H54 (cell line): ENCODE data around the gene ZNF333.

Experiments
- DNase-seq: peaks from one replicate; pipeline ENCODE4 v3.0.0; 2011; ENCODE audit warnings: low spot score, mixed read lengths; ENCODE audit not compliant: insufficient read length
- FAIRE-seq: peaks from 3 replicates; lab custom pipeline; 2011; peaks lifted over from hg19 to GRCh38; lab: Jason Lieb, UNC
- POLR2A ChIP-seq: IDR thresholded peaks from 2 replicates; pipeline ENCODE4 v1.6.1; 2011; ENCODE audit warnings: low read depth, mild to moderate bottlenecking, low read length

ZNF333 gene

DNA sequence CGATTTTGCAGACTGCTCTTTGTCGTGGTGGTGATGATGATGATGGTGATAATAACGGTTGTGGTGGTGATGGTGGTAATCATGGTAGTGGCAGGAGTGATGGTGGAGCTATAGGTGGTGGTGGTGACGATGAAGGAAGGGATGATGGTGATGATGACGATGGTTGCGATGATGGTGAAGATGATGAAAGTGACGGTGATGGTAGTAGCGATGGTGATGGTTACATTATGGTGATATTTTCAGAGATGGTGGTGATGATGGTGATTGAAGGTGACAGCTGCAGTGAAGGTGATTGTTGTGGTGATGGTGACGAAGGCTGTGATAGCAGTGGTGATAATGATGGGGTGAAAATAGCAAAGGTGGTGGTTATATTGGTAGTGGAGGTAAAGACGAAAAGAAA, 13.1 kb upstream of the ZNF333 start:
- no peak for DNase-seq
- FAIRE-seq = no peak
- no peak for TF ChIP-seq POLR2A

GRCh38 chr19:14677464-14677863, 12.4 kb upstream of the ZNF333 start:
- DNase-seq (no peak), FAIRE-seq (no peak)
- no peak for TF ChIP-seq POLR2A

DNA sequence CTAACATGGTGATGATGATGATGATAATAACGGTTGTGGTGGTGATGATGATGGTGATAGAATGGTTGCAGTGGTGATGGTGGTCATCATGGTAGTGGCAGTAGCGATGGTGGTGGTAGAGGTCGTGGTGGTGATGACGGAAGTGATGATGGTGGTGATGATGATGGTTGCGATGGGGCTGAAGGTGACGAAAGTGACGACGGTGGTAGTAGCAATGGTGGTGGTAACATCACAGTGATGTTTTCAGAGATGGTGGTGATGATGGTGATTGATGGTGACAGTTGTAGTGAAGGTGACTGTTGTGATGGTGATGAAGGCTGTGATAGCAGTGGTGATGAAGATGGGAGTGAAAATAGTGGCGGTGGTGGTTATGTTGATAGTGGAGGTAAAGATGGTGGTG, 11.6 kb upstream of the ZNF333 start:
- FAIRE-seq = no peak
- no peak for TF ChIP-seq POLR2A

GRCh38 chr19:14682084-14682483, 7.8 kb upstream of the ZNF333 start:
- TF ChIP-seq POLR2A = no peak
- no peak for DNase-seq
- no peak for FAIRE-seq

More for the DNA sequence above, 11.6 kb upstream of the ZNF333 start:
- no peak for DNase-seq

DNA sequence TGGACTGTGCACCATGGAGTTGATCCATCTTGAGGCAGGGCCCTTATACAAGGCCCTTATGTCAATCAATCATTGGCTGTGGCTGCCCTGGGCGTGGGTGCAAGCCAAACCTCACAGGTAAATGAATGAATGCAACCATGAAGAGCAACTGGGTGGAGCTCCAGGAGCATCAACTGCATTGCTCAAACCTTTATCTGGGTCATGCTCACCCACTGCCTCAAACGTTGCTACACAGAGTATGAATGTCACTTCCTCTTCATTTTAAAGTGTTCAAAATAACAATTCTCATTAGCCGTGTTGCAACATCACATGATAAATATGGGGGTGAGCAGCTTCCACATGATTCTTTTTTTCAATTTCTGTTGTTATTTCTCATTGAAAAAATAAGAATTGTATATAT, 6.4 kb upstream of the ZNF333 start:
- FAIRE-seq = no peak
- no peak for DNase-seq
- no peak for TF ChIP-seq POLR2A

DNA sequence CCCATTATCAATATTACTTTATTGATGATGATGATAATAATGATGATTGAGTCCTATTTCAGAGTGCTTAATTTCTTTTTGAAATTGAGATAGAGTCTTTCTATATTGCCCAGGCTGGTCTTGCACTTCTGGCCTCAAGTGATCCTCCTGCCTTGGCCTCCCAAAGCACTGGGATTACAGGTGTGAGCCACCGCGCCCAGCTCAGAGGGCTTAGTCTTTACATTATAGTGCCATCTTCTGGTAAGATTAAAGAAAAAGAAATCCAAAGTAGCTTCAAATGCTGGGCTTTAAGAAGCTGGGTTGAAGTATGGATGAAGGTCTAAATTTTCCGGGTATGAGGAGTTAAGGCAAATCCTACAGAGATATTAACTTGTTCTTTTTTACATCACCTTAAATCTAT, 3.4 kb upstream of the ZNF333 start:
- no peak for FAIRE-seq
- DNase-seq = no peak
- no peak for TF ChIP-seq POLR2A

DNA sequence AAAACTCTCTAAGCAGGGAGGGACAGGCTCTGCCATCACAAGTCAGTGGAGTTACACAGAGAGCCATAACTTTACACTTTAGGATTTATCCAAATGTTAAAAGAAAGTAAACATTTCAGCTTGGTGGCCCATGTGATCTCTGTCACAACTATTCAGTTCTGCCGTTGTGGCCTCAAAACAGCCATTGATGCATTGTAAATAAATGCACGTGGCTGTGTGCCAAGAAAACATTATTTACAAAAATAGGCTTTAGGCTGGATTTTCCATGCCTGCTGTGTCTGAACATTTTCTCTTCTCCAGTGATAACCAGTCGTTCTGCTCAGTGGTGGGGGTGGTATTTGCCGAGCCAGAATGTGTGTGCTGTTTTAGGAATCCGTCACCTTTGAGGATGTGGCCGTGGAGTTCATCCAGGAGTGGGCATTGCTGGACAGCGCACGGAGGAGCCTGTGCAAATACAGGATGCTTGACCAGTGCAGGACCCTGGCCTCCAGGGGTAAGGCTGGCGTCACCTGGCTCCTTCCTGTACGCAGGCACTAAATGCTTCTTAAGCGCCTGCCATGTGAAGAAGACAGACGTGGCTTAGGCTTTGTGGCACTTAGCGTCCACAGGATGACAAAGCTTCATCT, 4.9 kb downstream of the ZNF333 start:
- DNase-seq (no peak), FAIRE-seq (no peak)
- TF ChIP-seq POLR2A = no peak

GRCh38 chr19:14695471-14695870, 5.6 kb downstream of the ZNF333 start:
- FAIRE-seq (no peak), DNase-seq (no peak)
- TF ChIP-seq POLR2A = no peak

DNA sequence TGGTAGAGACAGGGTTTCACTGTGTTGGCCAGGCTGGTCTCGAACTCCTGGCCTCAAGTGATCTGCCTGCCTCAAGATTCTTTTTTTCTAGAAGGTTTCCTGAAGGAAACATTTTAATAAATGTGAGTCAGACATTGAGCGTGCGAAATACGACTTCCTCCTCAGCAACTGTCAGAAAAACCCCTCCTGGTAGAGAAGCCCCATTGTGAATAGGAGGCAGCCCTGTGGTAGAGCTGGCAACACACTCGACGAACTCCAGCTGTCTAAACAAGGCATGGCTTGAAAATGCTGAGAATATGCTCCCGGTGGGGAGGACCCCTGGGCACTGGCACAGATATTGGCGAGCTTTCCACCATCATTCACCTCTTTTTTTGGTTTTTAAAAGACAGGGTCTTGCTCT, 9.8 kb downstream of the ZNF333 start:
- DNase-seq (no peak), FAIRE-seq (no peak)
- no peak for TF ChIP-seq POLR2A

GRCh38 chr19:14700711-14701375, 11.0 kb downstream of the ZNF333 start:
- no peak for TF ChIP-seq POLR2A
- FAIRE-seq (no peak), DNase-seq (no peak)

GRCh38 chr19:14703833-14704232, 14.0 kb downstream of the ZNF333 start:
- FAIRE-seq (no peak), DNase-seq (no peak)
- no peak for TF ChIP-seq POLR2A

GRCh38 chr19:14704450-14704849, 14.6 kb downstream of the ZNF333 start:
- no peak for TF ChIP-seq POLR2A
- DNase-seq (no peak), FAIRE-seq (no peak)

GRCh38 chr19:14715841-14716240, 26.0 kb downstream of the ZNF333 start:
- no peak for TF ChIP-seq POLR2A
- FAIRE-seq = no peak
- DNase-seq = no peak

- FAIRE-seq = no peak
- DNase-seq = no peak
- TF ChIP-seq POLR2A = no peak
Observed at GRCh38 chr19:14718522-14719116, 28.8 kb downstream of the ZNF333 start.

DNA sequence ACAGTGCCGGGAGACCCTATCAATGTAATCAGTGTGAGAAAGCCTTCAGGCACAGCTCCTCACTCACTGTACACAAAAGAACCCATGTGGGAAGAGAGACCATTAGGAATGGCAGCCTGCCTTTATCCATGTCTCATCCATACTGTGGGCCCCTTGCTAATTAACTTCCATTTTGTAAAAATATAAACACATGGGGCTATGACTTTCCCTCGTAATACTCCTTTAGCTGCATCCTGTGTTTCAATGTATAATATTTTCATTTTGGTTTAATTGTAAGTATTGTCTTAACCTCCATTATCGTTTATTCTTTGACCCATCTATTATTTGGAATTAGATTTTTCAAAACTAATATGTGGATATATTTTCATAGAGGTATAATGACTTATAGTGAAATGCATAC, 29.3 kb downstream of the ZNF333 start:
- FAIRE-seq = no peak
- TF ChIP-seq POLR2A = no peak
- no peak for DNase-seq
